CD4-positive, alpha-beta T cell treated with Interleukin-4 for 1 hour (primary cell): Measurements from ENCODE around the gene DHRS3.

Source experiments
- DNase-seq, 2 donors: peaks; one replicate each; pipeline ENCODE4 v3.0.0-alpha.2; 2020 to 2022

The DHRS3 gene

GRCh38 chr1:12637693-12638092 is 19.7 kb upstream of the DHRS3 start:
- no peak for DNase-seq

GRCh38 chr1:12636098-12636950 is 18.3 kb upstream of the DHRS3 start:
- no peak for DNase-seq

DNA sequence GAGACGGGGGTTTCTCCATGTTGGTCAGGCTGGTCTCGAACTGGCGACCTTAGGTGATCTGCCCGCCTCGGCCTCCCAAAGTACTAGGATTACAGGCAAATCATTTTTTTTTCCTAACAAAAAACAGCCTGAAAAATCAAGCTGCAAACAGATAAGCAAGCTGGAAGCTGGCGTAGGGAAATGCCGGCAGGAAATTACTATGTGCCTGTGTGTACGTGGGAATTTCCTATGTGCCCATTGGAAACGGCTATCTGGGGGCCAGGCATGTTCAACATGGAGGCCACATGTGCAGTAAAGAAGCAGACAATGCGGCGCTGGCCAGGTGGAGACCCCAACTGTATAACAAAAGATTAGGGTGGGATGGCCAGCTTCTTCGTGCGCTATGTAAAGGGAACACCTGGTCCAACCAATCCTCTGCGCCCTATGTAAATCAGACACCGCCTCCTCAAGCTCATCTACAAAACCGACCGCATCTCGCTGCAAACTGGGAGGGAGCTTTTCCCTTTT is 16.7 kb upstream of the DHRS3 start:
- DNase-seq = no peak

DNA sequence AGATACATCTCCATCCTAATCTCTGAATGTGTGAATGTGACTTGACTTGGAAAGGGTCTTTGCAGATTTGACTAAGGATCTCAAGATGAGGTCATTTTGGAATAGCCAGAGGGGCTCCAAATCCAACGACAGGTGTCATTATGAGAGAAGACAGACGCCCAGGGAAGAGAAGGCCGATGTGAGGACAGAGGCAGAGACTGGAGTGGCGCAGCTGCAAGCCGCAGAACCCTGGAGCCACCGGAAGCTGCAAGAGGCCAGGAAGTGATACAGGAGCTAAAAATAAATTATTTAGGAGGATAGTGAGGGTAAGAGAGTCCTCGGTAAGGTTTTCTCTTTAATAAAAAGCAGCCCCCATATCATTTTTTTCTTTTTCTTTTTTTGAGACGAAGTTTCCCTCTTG is 16.1 kb upstream of the DHRS3 start:
- DNase-seq = no peak

- no peak for DNase-seq
Observed at GRCh38 chr1:12631571-12631970, 13.6 kb upstream of the DHRS3 start.

DNA sequence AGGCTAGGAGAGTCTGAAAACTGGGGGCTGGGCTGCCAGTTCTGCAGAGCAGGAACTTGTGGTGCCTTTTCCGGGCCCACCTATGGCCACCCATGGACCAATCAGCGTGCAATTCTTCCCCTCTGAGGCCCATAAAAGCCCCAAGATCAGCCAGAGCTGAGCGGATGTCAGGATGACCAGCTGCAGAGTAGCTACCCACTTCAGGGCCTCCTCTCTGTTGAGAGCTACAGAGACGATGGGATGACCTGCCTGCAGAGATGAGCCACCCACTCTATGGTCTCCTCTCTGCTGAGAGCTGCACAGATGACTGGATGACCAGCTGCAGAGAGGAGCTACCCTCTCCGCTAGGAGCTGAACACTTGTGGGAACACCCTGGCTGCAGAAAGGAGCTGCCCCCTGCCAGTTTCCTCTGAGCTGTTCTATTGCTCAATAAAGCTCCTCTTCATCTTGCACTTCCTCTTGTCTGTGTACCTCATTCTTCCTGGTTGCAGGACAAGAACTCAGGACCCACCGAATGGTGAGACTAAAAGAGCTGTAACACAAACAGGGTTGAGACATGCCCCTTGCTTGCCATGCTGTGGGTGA is 13.0 kb upstream of the DHRS3 start:
- no peak for DNase-seq

- no peak for DNase-seq
Observed at GRCh38 chr1:12629985-12630760, 12.2 kb upstream of the DHRS3 start.

- DNase-seq = no peak
Observed at GRCh38 chr1:12629511-12629956, 11.5 kb upstream of the DHRS3 start.

- no peak for DNase-seq
Observed at GRCh38 chr1:12627296-12627695, 9.3 kb upstream of the DHRS3 start.

GRCh38 chr1:12626888-12627287 is 8.9 kb upstream of the DHRS3 start:
- DNase-seq = no peak

DNA sequence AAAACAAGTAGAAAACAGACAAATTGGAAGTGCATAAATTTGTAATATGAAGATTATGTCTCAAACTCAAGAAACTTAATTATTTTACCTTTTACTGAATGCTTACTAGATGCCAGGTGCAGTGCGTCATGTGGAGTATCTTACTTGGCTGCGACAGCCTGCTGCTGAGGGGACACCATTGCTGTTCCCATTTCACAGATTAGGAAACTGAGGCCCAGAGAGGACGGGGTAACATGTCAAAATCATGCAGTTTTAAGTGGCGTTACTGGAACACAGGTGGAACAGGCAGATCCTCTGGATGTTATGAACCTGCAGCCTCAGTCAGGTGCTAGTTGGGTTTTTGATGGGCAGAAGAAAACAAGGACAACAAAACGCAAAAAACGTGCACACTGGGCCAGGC is 7.3 kb upstream of the DHRS3 start:
- no peak for DNase-seq

DNA sequence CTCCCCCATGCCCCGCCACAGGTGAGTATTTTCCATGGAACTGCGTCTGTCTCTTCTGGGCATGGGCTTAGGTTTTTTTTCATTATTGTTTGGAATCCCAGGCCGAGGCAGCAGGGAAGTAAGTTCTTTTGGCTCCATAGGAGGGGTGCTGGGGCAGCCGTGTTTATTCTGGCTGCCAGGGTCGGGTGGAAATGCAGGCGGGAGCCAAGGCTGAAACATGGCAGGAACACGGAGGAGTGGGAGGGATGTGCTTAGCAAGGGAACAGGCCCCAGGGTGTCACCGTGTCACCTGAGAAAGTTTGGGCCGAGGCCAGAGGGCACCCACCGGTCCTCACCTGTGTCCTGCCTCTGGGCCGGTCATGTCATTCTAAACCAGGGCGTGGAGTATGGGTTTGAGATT is 4.5 kb upstream of the DHRS3 start:
- DNase-seq = no peak

DNA sequence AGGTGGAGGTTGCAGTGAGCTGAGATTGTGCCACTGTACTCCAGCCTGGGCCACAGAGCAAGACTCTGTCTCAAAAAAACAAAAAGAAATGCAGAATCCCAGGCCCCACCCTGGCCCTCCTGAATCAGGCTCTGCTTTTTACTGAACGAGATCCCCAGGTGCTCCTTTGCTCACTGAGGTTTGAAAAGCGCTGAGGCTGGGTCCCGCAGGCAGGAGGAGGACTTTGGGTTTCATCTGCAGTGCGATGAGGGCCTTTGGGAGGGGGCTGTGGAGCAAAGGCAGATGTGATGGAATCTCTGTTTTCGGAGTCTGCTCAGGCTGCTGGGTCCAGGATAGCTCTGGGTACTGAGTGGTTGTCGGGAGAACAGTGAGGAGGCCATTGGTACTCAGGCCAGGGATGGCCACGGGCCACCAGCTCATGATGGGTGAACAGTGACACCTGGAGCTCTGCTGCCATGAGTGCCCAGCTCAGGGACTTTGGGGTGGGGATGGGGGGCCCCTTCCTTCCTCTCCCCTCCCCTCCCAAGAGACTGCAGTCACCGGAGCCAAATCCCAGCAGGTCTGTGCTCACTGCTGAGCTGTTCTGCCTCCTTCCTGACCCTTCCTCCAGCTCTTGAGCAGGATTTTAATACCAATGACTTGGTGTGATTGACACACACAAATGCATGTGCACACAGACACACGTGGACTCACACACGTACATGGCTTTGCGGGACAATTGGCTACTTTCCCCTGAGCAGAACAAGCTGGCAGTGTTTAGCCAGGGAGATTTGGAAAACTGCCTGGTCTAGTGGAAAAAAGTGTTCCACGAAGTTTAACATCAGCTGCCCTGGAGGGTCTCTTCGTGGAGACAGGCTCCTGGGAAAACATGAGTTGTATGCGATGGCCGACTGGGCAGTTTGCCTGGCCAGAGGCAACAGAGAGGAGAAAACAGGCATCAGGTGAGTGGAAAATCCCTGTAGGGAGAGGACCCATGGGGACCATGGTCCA is 3.6 kb upstream of the DHRS3 start:
- no peak for DNase-seq

DNA sequence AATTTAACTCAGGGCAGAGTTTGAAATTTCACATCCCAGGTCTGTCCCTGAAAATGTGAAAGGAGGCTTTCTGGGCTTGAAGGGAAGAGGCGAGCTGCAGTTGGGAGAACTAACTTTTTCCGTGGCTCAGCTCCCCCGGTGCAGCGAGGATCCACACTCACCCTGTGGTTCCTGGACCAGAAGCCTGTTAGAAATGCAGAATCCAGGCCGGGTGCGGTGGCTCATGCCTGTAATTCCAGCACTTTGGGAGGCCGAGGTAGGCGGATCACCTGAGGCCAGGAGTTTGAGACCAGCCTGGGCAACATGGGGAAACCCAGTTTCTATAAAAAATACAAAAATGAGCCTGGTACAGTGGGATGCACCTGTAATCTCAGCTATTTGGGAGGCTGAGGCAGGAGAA is 2.9 kb upstream of the DHRS3 start:
- no peak for DNase-seq

DNA sequence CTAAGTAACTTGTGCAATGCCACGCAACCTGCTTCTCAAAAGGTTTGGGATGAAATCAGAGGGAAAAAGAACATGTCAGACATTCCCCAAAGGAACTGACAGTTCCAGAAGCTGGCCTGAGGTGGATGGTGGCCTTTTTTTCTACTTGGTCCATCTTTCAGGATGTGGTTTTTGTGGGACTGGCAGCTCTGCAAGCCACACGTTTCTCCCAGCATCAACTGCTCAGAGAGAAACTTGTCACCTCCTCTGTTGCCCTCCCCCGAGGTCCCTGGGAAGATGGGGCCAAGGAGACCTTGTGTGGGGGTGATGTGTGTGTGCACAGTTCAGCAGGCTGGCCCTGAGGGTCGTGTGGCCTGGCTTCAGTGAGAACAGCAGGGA is 2.5 kb upstream of the DHRS3 start:
- DNase-seq = peak in 1 of 2 donors; percentile 46

GRCh38 chr1:12619792-12620487 is 1.9 kb upstream of the DHRS3 start:
- peak; percentile 78 to 79 for DNase-seq

GRCh38 chr1:12618965-12619791 is 1.2 kb upstream of the DHRS3 start:
- peak; percentile 46 to 47 for DNase-seq

- DNase-seq = no peak
Observed at GRCh38 chr1:12618661-12618964, 603 bp upstream of the DHRS3 start.

DNA sequence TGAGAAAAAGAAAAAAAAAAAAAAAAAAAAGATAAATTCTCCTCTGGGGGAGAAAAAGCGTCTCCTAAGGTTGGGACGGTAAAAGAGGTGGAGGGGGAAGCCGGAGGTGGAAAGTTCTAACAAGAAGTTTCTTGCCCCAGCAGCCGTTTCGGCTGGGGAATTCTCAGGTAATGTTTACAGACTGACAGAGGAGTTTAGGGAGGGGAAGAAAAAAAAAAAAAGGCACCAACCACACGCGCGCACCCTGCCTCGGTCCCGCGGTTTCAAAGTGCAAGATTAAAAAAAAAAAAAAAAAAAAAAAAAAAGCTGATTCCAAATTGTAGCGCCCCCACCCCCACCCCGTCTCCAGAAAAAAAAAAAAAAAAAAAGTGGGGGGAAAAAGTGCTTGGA is 504 bp downstream of the DHRS3 start:
- peak; percentile 51 to 69 for DNase-seq

DNA sequence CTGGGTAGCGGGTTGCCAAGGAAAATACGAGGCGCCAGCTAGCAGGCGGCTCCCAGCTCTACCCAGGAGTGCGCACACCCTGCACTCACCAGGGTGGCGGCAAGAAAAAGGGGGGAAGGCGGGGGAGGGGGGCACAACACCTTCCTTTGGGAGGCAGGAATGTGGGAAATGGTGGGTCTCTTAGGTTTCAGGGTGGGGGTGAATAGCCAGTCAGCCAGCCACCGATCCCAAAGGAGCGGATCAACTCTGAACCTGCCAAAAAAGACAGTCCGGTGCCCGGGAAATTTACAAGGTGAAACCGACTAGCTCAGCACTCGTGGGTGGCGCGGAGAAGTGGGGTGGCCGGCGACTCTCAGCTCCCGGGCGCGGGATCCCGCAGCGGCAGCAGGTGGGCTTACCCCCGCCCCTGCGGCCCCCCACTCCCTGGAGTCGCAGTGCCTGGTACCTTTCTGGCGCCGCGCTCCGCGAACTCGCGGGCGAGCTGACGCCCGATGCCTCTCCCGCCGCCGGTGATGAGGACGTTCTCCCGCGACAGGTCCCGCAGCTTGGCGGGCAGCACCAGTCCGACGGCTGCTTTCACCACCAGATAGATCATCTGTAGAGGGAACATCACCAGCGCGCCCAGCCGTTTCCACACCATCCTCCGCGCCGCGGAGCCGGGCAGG is 1.2 kb downstream of the DHRS3 start:
- peak in 1 of 2 donors; percentile 28 for DNase-seq
